GM12865 (cell line): Measurements from ENCODE around the gene TFPI2.
A peak's percentile ranks its signal among the peaks of the same experiment; 100 is the strongest.
"Not testable (repeated sequence)": the region's sequence is repeated elsewhere in the genome, so short reads cannot be mapped to it uniquely, and the experiment has no call there.

Experiments
- DNase-seq: peaks from one replicate; pipeline ENCODE4 v3.0.0; 2010; ENCODE audit warnings: low read depth
- H3K4me3 ChIP-seq: 2 replicates; pipeline ENCODE4 v1.5.1; 2011; ENCODE audit warnings: mild to moderate bottlenecking, low read depth, low read length, control low read depth
- CTCF ChIP-seq: IDR thresholded peaks from 2 replicates; pipeline ENCODE4 v1.5.1; 2011; ENCODE audit warnings: low read length, control low read depth, low read depth, inconsistent platforms; ENCODE audit not compliant: insufficient read depth; ENCODE audit errors: missing control alignments

Gene TFPI2

GRCh38 chr7:93914581-93915066 lies 24.1 kb upstream of the TFPI2 start:
- no peak overlapping the region for H3K4me3 ChIP-seq
- no peak for DNase-seq
- TF ChIP-seq CTCF = no peak

DNA sequence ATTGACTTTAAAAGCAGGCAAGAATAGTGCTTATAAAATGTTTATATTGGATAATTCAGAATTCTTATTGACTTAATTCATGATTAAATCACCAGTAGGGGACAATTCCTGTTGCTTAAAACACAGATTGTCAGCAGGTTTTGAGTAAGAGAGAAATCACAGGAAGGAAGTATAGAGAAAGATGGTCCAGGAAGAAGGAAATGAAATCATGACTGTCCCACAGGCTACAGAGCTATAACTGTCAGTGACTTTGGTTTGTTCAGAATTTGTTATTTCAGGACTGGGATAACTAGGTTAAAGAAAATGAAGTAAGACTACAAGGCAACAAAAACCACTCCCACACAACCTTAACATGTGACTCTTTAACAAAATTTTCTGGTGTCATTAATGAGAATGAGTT lies 22.6 kb upstream of the TFPI2 start:
- no peak overlapping the region for H3K4me3 ChIP-seq
- DNase-seq = no peak
- no peak for TF ChIP-seq CTCF

- not testable (repeated sequence) for DNase-seq, H3K4me3 ChIP-seq
These were observed 21.1 kb upstream of the TFPI2 start for GRCh38 chr7:93911661-93912060.

DNA sequence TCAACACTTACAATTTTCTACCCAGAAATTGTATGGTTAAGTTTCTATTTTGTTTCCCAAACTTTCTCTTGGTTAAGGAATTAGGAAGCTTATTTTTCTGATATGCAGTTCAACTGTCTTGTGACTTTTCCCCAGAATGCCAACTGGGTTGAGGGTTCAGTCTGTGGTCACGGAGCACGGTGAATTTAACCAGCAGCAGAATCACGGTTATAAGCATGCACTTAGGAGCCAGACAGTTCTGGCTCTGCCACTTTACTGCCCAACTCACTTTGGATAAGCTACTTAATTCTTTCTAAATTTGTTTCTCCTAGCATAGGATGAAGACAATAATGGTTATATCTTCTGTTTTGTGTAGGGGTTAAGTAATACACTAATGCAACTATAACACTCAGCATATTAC lies 20.7 kb upstream of the TFPI2 start:
- not testable (repeated sequence) for H3K4me3 ChIP-seq, DNase-seq

GRCh38 chr7:93910076-93910994 lies 19.8 kb upstream of the TFPI2 start:
- no peak for TF ChIP-seq CTCF
- DNase-seq = no peak
- H3K4me3 ChIP-seq = no peak overlapping the region

- no peak for TF ChIP-seq CTCF
- no peak within 1 kb of the TSS for H3K4me3 ChIP-seq
- no peak for DNase-seq
These were observed 15.7 kb upstream of the TFPI2 start, which contains the start of gene GNGT1 for GRCh38 chr7:93906267-93906666. TSS of gene GNGT1 (plus strand) at chr7:93906567. CDS start at chr7:93906747, 180 bp downstream.

DNA sequence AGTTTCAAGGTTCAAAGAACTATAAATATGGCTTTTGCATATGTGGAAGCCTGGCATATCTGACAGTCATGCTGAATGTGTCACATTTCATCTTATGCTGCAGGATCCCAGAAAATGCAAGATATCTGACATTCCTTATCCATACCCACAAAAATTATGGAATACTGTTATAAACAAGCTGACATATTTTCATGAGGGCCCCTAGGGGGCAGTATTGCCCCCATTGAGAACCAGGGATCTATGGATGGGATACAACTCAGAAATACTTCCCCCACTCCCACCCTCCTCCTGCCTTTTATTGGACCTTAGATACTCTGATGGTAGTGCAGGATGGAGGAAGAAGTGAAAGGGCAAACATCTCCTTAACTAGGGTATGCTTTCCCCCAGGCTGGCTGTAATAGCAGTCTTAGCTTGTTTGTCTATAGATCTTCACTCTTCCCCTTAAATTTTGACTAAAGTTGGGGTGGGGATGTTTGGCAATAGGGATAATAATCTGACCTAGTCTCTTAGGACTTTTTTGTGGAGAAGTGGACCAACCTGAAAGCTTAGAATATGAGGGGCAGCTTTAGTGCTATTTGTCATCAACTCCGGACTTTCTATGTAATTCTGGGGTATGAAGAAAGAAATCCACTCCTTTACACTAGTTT lies 12.3 kb upstream of the TFPI2 start:
- peak; percentile 53 for DNase-seq
- TF ChIP-seq CTCF = peak; percentile 81
- no peak overlapping the region for H3K4me3 ChIP-seq
